ENCODE results near the gene PCDH11X. TPM values are rescaled to one million over a fixed set of nuclear protein-coding genes. Genes with fewer than 3 reads are reported as not detected.
A peak's percentile ranks its signal among the peaks of the same experiment; 100 is the strongest.
"Not testable (repeated sequence)": the region's sequence is repeated elsewhere in the genome, so short reads cannot be mapped to it uniquely, and the experiment has no call there.

Gene PCDH11X, protein sequence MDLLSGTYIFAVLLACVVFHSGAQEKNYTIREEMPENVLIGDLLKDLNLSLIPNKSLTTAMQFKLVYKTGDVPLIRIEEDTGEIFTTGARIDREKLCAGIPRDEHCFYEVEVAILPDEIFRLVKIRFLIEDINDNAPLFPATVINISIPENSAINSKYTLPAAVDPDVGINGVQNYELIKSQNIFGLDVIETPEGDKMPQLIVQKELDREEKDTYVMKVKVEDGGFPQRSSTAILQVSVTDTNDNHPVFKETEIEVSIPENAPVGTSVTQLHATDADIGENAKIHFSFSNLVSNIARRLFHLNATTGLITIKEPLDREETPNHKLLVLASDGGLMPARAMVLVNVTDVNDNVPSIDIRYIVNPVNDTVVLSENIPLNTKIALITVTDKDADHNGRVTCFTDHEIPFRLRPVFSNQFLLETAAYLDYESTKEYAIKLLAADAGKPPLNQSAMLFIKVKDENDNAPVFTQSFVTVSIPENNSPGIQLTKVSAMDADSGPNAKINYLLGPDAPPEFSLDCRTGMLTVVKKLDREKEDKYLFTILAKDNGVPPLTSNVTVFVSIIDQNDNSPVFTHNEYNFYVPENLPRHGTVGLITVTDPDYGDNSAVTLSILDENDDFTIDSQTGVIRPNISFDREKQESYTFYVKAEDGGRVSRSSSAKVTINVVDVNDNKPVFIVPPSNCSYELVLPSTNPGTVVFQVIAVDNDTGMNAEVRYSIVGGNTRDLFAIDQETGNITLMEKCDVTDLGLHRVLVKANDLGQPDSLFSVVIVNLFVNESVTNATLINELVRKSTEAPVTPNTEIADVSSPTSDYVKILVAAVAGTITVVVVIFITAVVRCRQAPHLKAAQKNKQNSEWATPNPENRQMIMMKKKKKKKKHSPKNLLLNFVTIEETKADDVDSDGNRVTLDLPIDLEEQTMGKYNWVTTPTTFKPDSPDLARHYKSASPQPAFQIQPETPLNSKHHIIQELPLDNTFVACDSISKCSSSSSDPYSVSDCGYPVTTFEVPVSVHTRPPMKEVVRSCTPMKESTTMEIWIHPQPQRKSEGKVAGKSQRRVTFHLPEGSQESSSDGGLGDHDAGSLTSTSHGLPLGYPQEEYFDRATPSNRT (N-terminal part only)
- total RNA-seq = 0.18 TPM
- long read RNA-seq, partial matches to known transcripts = 0 of 1 reads
- long read RNA-seq, other reads (novel, unspliced or antisense) = 1 of 1 reads

- H3K4me1 ChIP-seq; H3K9me3 ChIP-seq; H3K27me3 ChIP-seq (ENCODE audit: low read depth); H3K27ac ChIP-seq; H3K4me3 ChIP-seq; H3K36me3 ChIP-seq; intact Hi-C loops (cut with DNase I): not testable (repeated sequence)
- DNase-seq (peak; percentile 38), ATAC-seq (peak; percentile 58 to 62)
Observed at GRCh38 chrX:91779135-91779534, at the start of gene PCDH11X. TSS of gene PCDH11X (plus strand) at chrX:91779375. CDS start at chrX:91835505, 56,130 bp downstream.

- H3K9me3 ChIP-seq; H3K4me3 ChIP-seq; H3K4me1 ChIP-seq; ATAC-seq; DNase-seq; H3K27me3 ChIP-seq (ENCODE audit: low read depth); H3K27ac ChIP-seq; H3K36me3 ChIP-seq; intact Hi-C loops (cut with DNase I): not testable (repeated sequence)
Observed at GRCh38 chrX:91747446-91747845, 31.7 kb upstream of the PCDH11X start.

DNA sequence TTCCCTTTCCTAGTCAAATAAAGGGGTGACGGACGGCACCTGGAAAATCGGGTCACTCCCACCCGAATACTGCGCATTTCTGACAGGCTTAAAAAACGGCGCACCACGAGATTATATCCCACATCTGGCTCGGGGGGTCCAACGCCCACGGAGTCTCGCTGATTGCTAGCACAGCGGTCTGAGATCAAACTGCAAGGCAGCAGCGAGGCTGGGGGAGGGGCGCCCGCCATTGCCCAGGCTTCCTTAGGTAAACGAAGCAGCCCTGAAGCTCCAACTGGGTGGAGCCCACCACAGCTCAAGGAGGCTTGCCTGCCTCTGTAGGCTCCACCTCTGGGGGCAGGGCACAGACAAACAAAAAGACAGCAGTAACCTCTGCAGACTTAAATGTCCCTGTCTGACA is 26.2 kb upstream of the PCDH11X start:
- H3K9me3 ChIP-seq; H3K4me3 ChIP-seq; H3K4me1 ChIP-seq; ATAC-seq; H3K36me3 ChIP-seq; H3K27me3 ChIP-seq (ENCODE audit: low read depth); DNase-seq; intact Hi-C loops (cut with DNase I); H3K27ac ChIP-seq: not testable (repeated sequence)

DNA sequence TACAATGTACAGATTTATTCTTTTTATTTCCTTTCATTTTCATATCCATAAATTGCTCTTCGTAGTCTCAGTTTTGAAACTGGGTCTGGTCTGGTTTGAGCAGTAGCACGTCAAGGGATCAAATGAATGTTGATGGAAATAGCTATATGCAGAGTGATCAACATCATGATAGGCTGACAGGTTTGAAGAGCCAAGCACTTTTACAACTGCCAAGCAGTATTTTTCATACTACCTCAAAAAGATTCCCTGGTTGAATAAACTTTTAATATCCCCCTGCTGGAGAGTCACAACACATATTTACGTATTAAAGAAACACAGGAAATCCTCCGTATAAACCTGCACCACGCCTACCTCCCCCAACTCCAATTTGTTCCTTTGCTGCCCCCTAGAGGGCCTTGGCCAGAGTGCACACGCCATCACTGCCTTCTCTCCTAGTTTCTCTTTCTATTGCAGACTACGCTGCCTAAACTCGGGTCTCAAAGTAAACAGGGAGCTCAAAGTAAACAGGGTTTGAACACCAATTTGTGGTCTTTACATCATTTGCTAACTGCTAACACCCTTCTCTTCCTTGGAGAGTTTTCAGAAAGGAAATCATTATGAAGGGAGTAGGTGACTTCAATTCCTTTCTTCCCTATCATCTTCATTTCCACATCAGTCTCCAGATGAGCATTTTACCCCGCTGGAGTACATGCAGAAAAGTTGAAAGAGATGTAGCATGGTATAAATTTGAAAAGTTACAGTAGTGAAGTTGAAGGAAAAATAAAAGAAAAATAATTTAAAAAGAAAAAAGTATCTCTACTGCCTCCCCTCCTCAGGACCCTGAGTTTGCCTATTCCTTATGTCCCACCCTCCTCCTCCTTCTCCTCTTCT is 8.3 kb upstream of the PCDH11X start:
- H3K27ac ChIP-seq; intact Hi-C loops (cut with DNase I); H3K4me1 ChIP-seq; H3K36me3 ChIP-seq; DNase-seq; H3K27me3 ChIP-seq (ENCODE audit: low read depth); H3K4me3 ChIP-seq; H3K9me3 ChIP-seq: not testable (repeated sequence)
- peak; percentile 71 to 82 for ATAC-seq

DNA sequence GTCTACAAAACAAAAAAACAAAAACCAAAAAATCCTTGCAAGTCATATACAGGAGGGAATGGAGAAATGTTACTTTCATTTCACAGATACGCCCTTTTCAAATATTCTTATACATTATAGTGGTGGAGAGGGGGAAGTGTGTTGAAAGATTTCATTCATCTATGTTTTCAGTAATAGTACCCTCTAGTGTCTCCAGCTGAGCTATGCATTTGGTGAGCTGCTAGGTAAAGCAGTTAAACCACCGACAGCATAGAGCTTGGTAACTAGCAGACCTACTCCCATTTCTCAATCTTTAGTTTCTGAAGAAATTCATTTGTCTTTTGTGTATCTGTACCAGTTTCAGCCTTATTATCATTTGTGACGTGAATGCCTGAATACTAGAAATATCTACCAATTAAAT is 5.2 kb upstream of the PCDH11X start:
- H3K27me3 ChIP-seq (ENCODE audit: low read depth); intact Hi-C loops (cut with DNase I); H3K9me3 ChIP-seq; ATAC-seq; H3K27ac ChIP-seq; DNase-seq; H3K36me3 ChIP-seq; H3K4me1 ChIP-seq; H3K4me3 ChIP-seq: not testable (repeated sequence)

DNA sequence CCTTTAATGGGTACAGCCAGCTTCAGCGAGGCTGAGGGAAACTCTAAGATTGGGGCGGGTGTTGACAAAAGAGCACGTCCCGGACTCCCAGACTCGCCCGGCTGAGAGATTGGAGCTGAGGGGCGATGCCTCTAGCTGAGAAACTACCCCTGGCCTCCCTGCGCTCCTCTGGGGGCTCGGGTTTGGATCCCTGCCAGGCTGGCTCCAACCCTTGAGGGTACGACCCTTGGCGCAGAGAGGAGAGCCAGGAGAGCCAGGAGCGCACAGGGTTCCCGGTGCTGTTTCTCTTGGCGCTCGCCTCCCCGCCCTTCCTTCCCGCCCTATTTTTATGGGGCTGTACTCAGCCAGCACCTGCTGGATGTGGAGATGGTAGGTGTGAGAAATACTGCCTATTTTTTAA is 833 bp downstream of the PCDH11X start:
- H3K4me1 ChIP-seq; ATAC-seq; H3K27ac ChIP-seq; H3K36me3 ChIP-seq; intact Hi-C loops (cut with DNase I); DNase-seq; H3K9me3 ChIP-seq; H3K27me3 ChIP-seq (ENCODE audit: low read depth); H3K4me3 ChIP-seq: not testable (repeated sequence)

DNA sequence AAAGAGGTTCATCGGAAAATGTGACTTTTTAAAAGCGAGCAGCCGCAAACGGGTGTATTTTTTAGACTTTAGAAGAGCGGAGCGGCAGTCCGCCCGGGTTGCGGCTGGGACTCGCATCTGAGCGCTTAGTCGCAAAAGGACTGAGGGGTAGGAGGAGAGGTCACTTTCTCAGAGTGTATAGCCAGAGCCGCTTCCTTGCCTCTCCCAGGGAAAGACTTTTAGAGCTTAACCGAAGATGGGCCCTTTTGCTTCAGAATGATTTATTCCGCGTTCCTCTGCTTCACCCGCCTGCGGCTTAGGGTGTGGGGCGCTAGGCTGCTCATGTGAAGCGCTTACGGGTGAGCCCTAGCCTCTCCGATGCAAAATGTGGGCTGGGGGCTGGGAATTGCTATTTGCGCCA is 1.5 kb downstream of the PCDH11X start:
- intact Hi-C loops (cut with DNase I); H3K27me3 ChIP-seq (ENCODE audit: low read depth); H3K9me3 ChIP-seq: not testable (repeated sequence)

GRCh38 chrX:91781553-91782298 is 2.6 kb downstream of the PCDH11X start:
- H3K9me3 ChIP-seq; H3K36me3 ChIP-seq; H3K4me3 ChIP-seq; DNase-seq; intact Hi-C loops (cut with DNase I); H3K27ac ChIP-seq; H3K27me3 ChIP-seq (ENCODE audit: low read depth); H3K4me1 ChIP-seq: not testable (repeated sequence)
- ATAC-seq = peak; percentile 38 to 53

More for the DNA sequence above, 1.5 kb downstream of the PCDH11X start:
- ATAC-seq, H3K4me1 ChIP-seq, H3K27ac ChIP-seq, H3K36me3 ChIP-seq, DNase-seq, H3K4me3 ChIP-seq: not testable (repeated sequence)

- H3K4me1 ChIP-seq; H3K9me3 ChIP-seq; DNase-seq; H3K27ac ChIP-seq; H3K27me3 ChIP-seq (ENCODE audit: low read depth); ATAC-seq; intact Hi-C loops (cut with DNase I); H3K4me3 ChIP-seq; H3K36me3 ChIP-seq: not testable (repeated sequence)
Observed at GRCh38 chrX:91782825-91783224, 3.6 kb downstream of the PCDH11X start.

DNA sequence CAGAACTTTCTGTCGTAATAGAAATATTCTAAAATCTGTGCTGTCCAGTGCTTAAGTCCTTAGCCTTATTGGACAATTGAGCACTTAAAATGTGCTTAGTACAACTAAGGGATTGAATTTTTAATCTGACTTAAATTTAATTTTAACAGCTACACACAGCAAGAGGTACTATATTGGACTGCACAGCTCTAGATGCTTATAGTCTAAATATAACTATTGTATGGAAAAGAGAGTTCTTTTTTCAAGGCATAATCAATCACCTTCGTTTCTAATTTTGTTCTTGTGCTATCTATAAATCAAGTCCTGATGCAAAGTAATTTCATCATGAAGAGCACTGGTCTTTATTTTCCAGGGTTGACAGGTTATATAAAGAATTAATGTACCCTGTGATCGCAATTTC is 38.4 kb downstream of the PCDH11X start:
- DNase-seq; H3K4me1 ChIP-seq; intact Hi-C loops (cut with DNase I); H3K9me3 ChIP-seq; ATAC-seq; H3K27me3 ChIP-seq (ENCODE audit: low read depth); H3K36me3 ChIP-seq; H3K27ac ChIP-seq; H3K4me3 ChIP-seq: not testable (repeated sequence)

- H3K9me3 ChIP-seq; H3K36me3 ChIP-seq; H3K27me3 ChIP-seq (ENCODE audit: low read depth); intact Hi-C loops (cut with DNase I); DNase-seq; H3K4me3 ChIP-seq; H3K4me1 ChIP-seq; ATAC-seq; H3K27ac ChIP-seq: not testable (repeated sequence)
Observed at GRCh38 chrX:91825321-91825720, 46.1 kb downstream of the PCDH11X start.
